GM12891 (cell line): ENCODE data around the gene STK16.

Source experiments
- PAX5 ChIP-seq: IDR thresholded peaks from 2 replicates; pipeline ENCODE4 v1.6.1; 2011; ENCODE audit warnings: low read length, moderate library complexity, mild to moderate bottlenecking; ENCODE audit not compliant: insufficient read depth, severe bottlenecking
- POLR2A ChIP-seq: IDR thresholded peaks from 2 replicates; pipeline ENCODE4 v1.6.1; 2011; ENCODE audit warnings: low read depth, low read length, control low read depth
- POLR2AphosphoS5 ChIP-seq: IDR thresholded peaks from 2 replicates; pipeline ENCODE4 v1.6.1; 2011; ENCODE audit warnings: low read depth, low read length, control low read depth
- POU2F2 ChIP-seq: IDR thresholded peaks from 2 replicates; pipeline ENCODE4 v1.6.1; 2011; ENCODE audit warnings: low read depth, mild to moderate bottlenecking, control low read depth, low read length, moderate library complexity
- SPI1 ChIP-seq: IDR thresholded peaks from 2 replicates; pipeline ENCODE4 v1.6.1; 2011; ENCODE audit warnings: low read depth, low read length, control low read depth
- TAF1 ChIP-seq: IDR thresholded peaks from 2 replicates; pipeline ENCODE4 v1.6.1; 2011; ENCODE audit warnings: low read depth, low read length, control low read depth

DNA sequence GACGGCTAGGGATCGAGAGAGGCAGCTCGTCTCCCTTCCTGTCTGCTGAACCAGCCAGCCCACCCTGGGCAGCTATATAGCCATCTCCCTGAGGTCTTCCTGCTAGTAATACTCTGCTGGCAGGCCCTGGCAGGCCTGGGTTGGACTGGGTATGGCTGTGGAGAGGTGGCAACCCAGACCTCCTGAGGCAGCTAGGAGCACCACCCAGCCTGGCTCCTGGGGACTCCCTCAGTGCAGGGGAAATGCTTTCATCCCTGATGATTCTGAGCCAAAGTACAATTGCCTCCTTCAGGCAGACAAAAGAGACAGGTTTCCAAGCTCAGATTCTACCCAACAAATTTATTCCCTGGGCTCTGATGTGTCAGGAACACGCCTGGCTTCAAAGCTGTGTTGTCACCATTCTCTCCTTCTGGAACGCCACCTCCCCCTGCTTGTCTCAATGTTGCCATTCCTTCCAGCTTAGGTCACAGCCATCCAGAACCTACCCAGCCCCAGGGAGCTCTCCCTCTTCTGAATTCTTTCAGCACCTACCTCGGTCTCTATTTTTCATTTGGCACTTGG, 29.2 kb downstream of the STK16 start:
- TF ChIP-seq POLR2A (no peak), TAF1 (no peak), POU2F2 (no peak), POLR2AphosphoS5 (no peak), PAX5 (no peak), SPI1 (no peak)
